ENCODE results near the gene BBC3. TPM values are rescaled to one million over a fixed set of nuclear protein-coding genes. Genes with fewer than 3 reads are reported as not detected.

The BBC3 gene
- total and polyA plus RNA-seq, 4 experiments from 2014 or later = 3.7 to 32.2 (median 20.0) TPM

GRCh38 chr19:47172666-47173455 lies 58.1 kb downstream of the BBC3 start:
- Mint-ChIP-seq H3K36me3 (peaks cover 39 to 49% of the 10 kb centered on the region in 2 donors), H3K4me3 (no peak overlapping the region), H3K27me3 (no peaks in the 10 kb centered on the region), H3K27ac (peak overlapping the region in 4 of 7 donors; percentile 8 to 59 (median 30)), H3K9me3 (no peaks in the 10 kb centered on the region), H3K4me1 (peaks cover 29 to 58% (median 40%) of the 10 kb centered on the region in 4 donors)
- POLR2A ChIA-PET (ENCODE audit: partially characterized antibody) = interaction anchor here (0.7 to 1.8 kb wide), 2 partner anchors 14 to 15 kb away, joined by 3 to 8 read pairs; no protein-coding TSS in a partner anchor
- DNase-seq = no peak
- Histone ChIP-seq H3K4me1 (ENCODE audit: insufficient read depth, low read length) (peaks cover 32% of the 10 kb centered on the region), H3K36me3 (ENCODE audit: insufficient read depth, low read length) (peaks cover 16% of the 10 kb centered on the region), H3K9me3 (ENCODE audit: control insufficient read depth in 1 of 2, low read length in 2 of 2) (no peaks in the 10 kb centered on the region), H3K27ac (ENCODE audit: low read depth, low read length) (no peak overlapping the region), H3K27me3 (ENCODE audit: insufficient read depth, low read length) (no peaks in the 10 kb centered on the region), H3K4me3 (ENCODE audit: low read length in 2 of 2) (no peak overlapping the region)
- CTCF ChIA-PET (ENCODE audit: partially characterized antibody) = interaction anchor here (0.8 to 1.7 kb wide), 4 partner anchors 13 to 160 kb away, joined by 3 to 7 read pairs (median 6); no protein-coding TSS in a partner anchor
- intact Hi-C loops (cut with micrococcal nuclease) = no loop called here

Small RNAs within 50 kb of the gene (microRNA-seq; reads per million reads assigned to microRNA genes)
- not detected for gene MIR3190 (ENCODE audit: borderline microRNAs expressed, borderline number of aligned reads, borderline replicate concordance)
- not detected for gene MIR3191 (ENCODE audit: borderline microRNAs expressed, borderline number of aligned reads, borderline replicate concordance)

Other genes starting within 250 kb of the BBC3 start
- gene NPAS1, start 211.4 kb downstream of the BBC3 start, total RNA-seq = under 1 TPM; 0.35 to 0.64 TPM
- gene NPAS1, start 211.4 kb downstream of the BBC3 start, polyA plus RNA-seq = not detected
- gene TMEM160, start 182.6 kb downstream of the BBC3 start, total RNA-seq = 10 to 100 TPM; 34.1 to 36.0 TPM
- 100 to 1,000 TPM; 112 to 133 TPM for gene TMEM160, start 182.6 kb downstream of the BBC3 start, polyA plus RNA-seq
- 10 to 100 TPM; 74.8 to 75.7 TPM for gene ZC3H4, start 117.4 kb downstream of the BBC3 start, total RNA-seq
- 1 to 10 TPM in 1 of 2 donors, under 1 TPM in 1; 0.33 to 3.4 TPM for gene ZC3H4, start 117.4 kb downstream of the BBC3 start, polyA plus RNA-seq
- gene SAE1, start 100.4 kb downstream of the BBC3 start, total RNA-seq = 10 to 100 TPM; 35.3 to 36.0 TPM
- gene SAE1, start 100.4 kb downstream of the BBC3 start, polyA plus RNA-seq = 100 to 1,000 TPM; 107 to 182 TPM
- gene CCDC9, start 25.3 kb upstream of the BBC3 start, total RNA-seq = 10 to 100 TPM; 39.5 to 40.4 TPM
- 10 to 100 TPM in 1 of 2 donors, 1 to 10 TPM in 1; 4.6 to 11.9 TPM for gene CCDC9, start 25.3 kb upstream of the BBC3 start, polyA plus RNA-seq
- 10 to 100 TPM; 15.1 to 16.7 TPM for gene INAFM1, start 43.7 kb upstream of the BBC3 start, total RNA-seq
- 1 to 10 TPM; 1.8 to 1.9 TPM for gene INAFM1, start 43.7 kb upstream of the BBC3 start, polyA plus RNA-seq
- gene C5AR1, start 78.7 kb upstream of the BBC3 start, total RNA-seq = 1 to 10 TPM; 4.1 to 4.6 TPM
- gene C5AR1, start 78.7 kb upstream of the BBC3 start, polyA plus RNA-seq = not detected
- gene C5AR2, start 101.0 kb upstream of the BBC3 start, total RNA-seq = 1 to 10 TPM; 2.1 to 2.9 TPM
- under 1 TPM; 0.10 to 0.11 TPM for gene C5AR2, start 101.0 kb upstream of the BBC3 start, polyA plus RNA-seq
- gene DHX34, start 118.1 kb upstream of the BBC3 start, total RNA-seq = 10 to 100 TPM; 26.5 to 27.3 TPM
- 1 to 10 TPM; 1.7 to 7.4 TPM for gene DHX34, start 118.1 kb upstream of the BBC3 start, polyA plus RNA-seq
- gene MEIS3, start 188.3 kb upstream of the BBC3 start, total RNA-seq = under 1 TPM in 1 of 2 experiments, not detected in 1; 0.35 TPM
- gene MEIS3, start 188.3 kb upstream of the BBC3 start, polyA plus RNA-seq = under 1 TPM in 1 of 2 donors, not detected in 1; 0.71 TPM
- not detected for gene SLC8A2, start 240.7 kb upstream of the BBC3 start, total RNA-seq
- gene SLC8A2, start 240.7 kb upstream of the BBC3 start, polyA plus RNA-seq = not detected

Data from CD4-positive, alpha-beta memory T cell (primary cell).